ENCODE data around the gene PCGF6.

The PCGF6 gene

GRCh38 chr10:103282961-103283360, 68.0 kb downstream of the PCGF6 start:
- no peak for TF ChIP-seq CTCF (IDR thresholded peaks at IDR 0.05)
- peaks cover 7 to 58% of the 10 kb centered on the region in 2 donors for H3K27me3 ChIP-seq
- peaks cover 0 to 2% (median 1%) of the 10 kb centered on the region in 4 donors for H3K4me1 ChIP-seq
- H3K27ac ChIP-seq, result no peak overlapping the region
- H3K9me3 ChIP-seq, result no peaks in the 10 kb centered on the region
- intact Hi-C loops (cut with DNase I; ENCODE audit: low total_unique reads), result no loop called here
- no peaks in the 10 kb centered on the region for H3K36me3 ChIP-seq
- H3K4me3 ChIP-seq, result no peak overlapping the region
- no peak for DNase-seq

- peaks cover 10 to 65% of the 10 kb centered on the region in 2 donors for H3K27me3 ChIP-seq
- intact Hi-C loops (cut with DNase I; ENCODE audit: low total_unique reads), result no loop called here
- no peaks in the 10 kb centered on the region for H3K9me3 ChIP-seq
- H3K36me3 ChIP-seq, result no peaks in the 10 kb centered on the region
- TF ChIP-seq CTCF (IDR thresholded peaks at IDR 0.05), result no peak
- no peak overlapping the region for H3K4me3 ChIP-seq
- DNase-seq, result no peak
- peaks cover 0 to 15% (median 14%) of the 10 kb centered on the region in 4 donors for H3K4me1 ChIP-seq
- no peak overlapping the region for H3K27ac ChIP-seq
Observed at GRCh38 chr10:103281753-103282152, 69.2 kb downstream of the PCGF6 start.

- peaks cover 12 to 75% of the 10 kb centered on the region in 2 donors for H3K27me3 ChIP-seq
- no peak overlapping the region for H3K27ac ChIP-seq
- H3K4me3 ChIP-seq, result no peak overlapping the region
- H3K9me3 ChIP-seq, result no peaks in the 10 kb centered on the region
- no peak for DNase-seq
- intact Hi-C loops (cut with DNase I; ENCODE audit: low total_unique reads), result no loop called here
- TF ChIP-seq CTCF (IDR thresholded peaks at IDR 0.05), result no peak
- H3K36me3 ChIP-seq, result no peaks in the 10 kb centered on the region
- peaks cover 0 to 18% (median 15%) of the 10 kb centered on the region in 4 donors for H3K4me1 ChIP-seq
Observed at GRCh38 chr10:103280506-103280905, 70.4 kb downstream of the PCGF6 start.

- no peak for TF ChIP-seq CTCF (IDR thresholded peaks at IDR 0.05)
- H3K27ac ChIP-seq, result no peak overlapping the region
- no peak overlapping the region for H3K4me3 ChIP-seq
- peaks cover 12 to 72% of the 10 kb centered on the region in 2 donors for H3K27me3 ChIP-seq
- no peaks in the 10 kb centered on the region for H3K9me3 ChIP-seq
- DNase-seq, result no peak
- no peaks in the 10 kb centered on the region for H3K36me3 ChIP-seq
- peaks cover 0 to 18% (median 15%) of the 10 kb centered on the region in 4 donors for H3K4me1 ChIP-seq
- intact Hi-C loops (cut with DNase I; ENCODE audit: low total_unique reads), result no loop called here
Observed at GRCh38 chr10:103280031-103280430, 70.9 kb downstream of the PCGF6 start.

- H3K27me3 ChIP-seq, result peaks cover 12 to 62% of the 10 kb centered on the region in 2 donors
- H3K4me3 ChIP-seq, result no peak overlapping the region
- peak in 1 of 2 donors; percentile 29 for DNase-seq
- TF ChIP-seq CTCF (IDR thresholded peaks at IDR 0.05), result no peak
- no peak overlapping the region for H3K27ac ChIP-seq
- no peaks in the 10 kb centered on the region for H3K36me3 ChIP-seq
- no peaks in the 10 kb centered on the region for H3K9me3 ChIP-seq
- intact Hi-C loops (cut with DNase I; ENCODE audit: low total_unique reads), result no loop called here
- H3K4me1 ChIP-seq, result peaks cover 0 to 18% (median 15%) of the 10 kb centered on the region in 4 donors
Observed at GRCh38 chr10:103278862-103279298, 72.1 kb downstream of the PCGF6 start.

GRCh38 chr10:103278537-103278823, 72.5 kb downstream of the PCGF6 start:
- no peaks in the 10 kb centered on the region for H3K9me3 ChIP-seq
- no peak for TF ChIP-seq CTCF (IDR thresholded peaks at IDR 0.05)
- H3K27me3 ChIP-seq, result peaks cover 12 to 62% of the 10 kb centered on the region in 2 donors
- no peak overlapping the region for H3K27ac ChIP-seq
- no peaks in the 10 kb centered on the region for H3K36me3 ChIP-seq
- intact Hi-C loops (cut with DNase I; ENCODE audit: low total_unique reads), result no loop called here
- H3K4me3 ChIP-seq, result no peak overlapping the region
- DNase-seq, result no peak
- peaks cover 0 to 22% (median 17%) of the 10 kb centered on the region in 4 donors for H3K4me1 ChIP-seq
